Hepatocyte (in vitro differentiated cells): ENCODE results near the gene MEP1B. TPM values are rescaled to one million over a fixed set of nuclear protein-coding genes. Genes with fewer than 3 reads are reported as not detected.

Source experiments
- DNase-seq: peaks from one replicate; pipeline ENCODE4 v3.0.0-alpha.2; 2016; ENCODE audit warnings: low spot score
- H2AFZ ChIP-seq: fragments of 200-600 bp; sonication (generic); 2 replicates; pipeline ENCODE4 v1.6.0; 2016; ENCODE audit warnings: antibody characterized with exemption, mild to moderate bottlenecking
- H3K27ac ChIP-seq: fragments of 200-600 bp; sonication (generic); 2 replicates; pipeline ENCODE4 v1.5.1; 2016; ENCODE audit warnings: mild to moderate bottlenecking
- H3K27me3 ChIP-seq: fragments of 200-600 bp; sonication (generic); 2 replicates; pipeline ENCODE4 v1.6.1; 2016
- H3K36me3 ChIP-seq: fragments of 200-600 bp; sonication (generic); replicated peaks from 2 replicates; pipeline ENCODE4 v1.5.1; 2016; ENCODE audit warnings: low read depth; ENCODE audit not compliant: insufficient read depth
- H3K4me1 ChIP-seq: fragments of 200-600 bp; sonication (generic); 2 replicates; pipeline ENCODE4 v1.5.1; 2016; ENCODE audit warnings: mild to moderate bottlenecking, moderate library complexity; ENCODE audit not compliant: insufficient read depth
- H3K4me2 ChIP-seq: fragments of 200-600 bp; sonication (generic); 2 replicates; pipeline ENCODE4 v1.6.0; 2016
- H3K4me3 ChIP-seq: fragments of 200-600 bp; sonication (generic); 2 replicates; pipeline ENCODE4 v1.5.1; 2016; ENCODE audit warnings: mild to moderate bottlenecking
- H3K79me2 ChIP-seq: fragments of 200-600 bp; sonication (generic); 2 replicates; pipeline ENCODE4 v1.6.0; 2017; ENCODE audit warnings: mild to moderate bottlenecking
- H3K9me2 ChIP-seq: fragments of 200-600 bp; sonication (generic); replicated peaks from 2 replicates; pipeline ENCODE4 v1.6.0; 2017; ENCODE audit warnings: mild to moderate bottlenecking; ENCODE audit not compliant: insufficient read depth
- H3K9me3 ChIP-seq: fragments of 200-600 bp; sonication (generic); 2 replicates; pipeline ENCODE4 v1.5.1; 2016; ENCODE audit warnings: low read depth, mild to moderate bottlenecking
- H4K20me1 ChIP-seq: fragments of 200-600 bp; sonication (generic); 2 replicates; pipeline ENCODE4 v1.6.0; 2016; ENCODE audit warnings: mild to moderate bottlenecking; ENCODE audit not compliant: insufficient read depth, poor library complexity, severe bottlenecking
- CTCF ChIP-seq: fragments of 200-600 bp; sonication (generic); IDR thresholded peaks from 2 replicates; pipeline ENCODE4 v1.5.1; 2016; ENCODE audit warnings: antibody characterized with exemption, mild to moderate bottlenecking; ENCODE audit not compliant: poor library complexity
- EZH2 ChIP-seq: fragments of 200-600 bp; sonication (generic); IDR thresholded peaks from 2 replicates; pipeline ENCODE4 v1.6.1; 2016; ENCODE audit warnings: antibody characterized with exemption, mild to moderate bottlenecking, borderline replicate concordance
- EZH2phosphoT487 ChIP-seq: fragments of 200-600 bp; sonication (generic); IDR thresholded peaks from one replicate; pipeline ENCODE4 v1.6.1; 2018; ENCODE audit warnings: antibody characterized with exemption, mild to moderate bottlenecking, low read depth, moderate library complexity; ENCODE audit not compliant: unreplicated experiment, severe bottlenecking
- WGBS: methylation state at CpG from one replicate; pipeline ENCODE4 v1.1.6; 2016; ENCODE audit warnings: low lambda C conversion rate; ENCODE audit errors: missing lambda C conversion rate; 5-methylcytosine and 5-hydroxymethylcytosine counted together
- polyA plus RNA-seq: library from polyadenylated mRNA; unstranded; fragments of >200 nt; fragmentation: Nextera tagmentation; extraction: Ambion mirVana; gene quantifications from 2 replicates; pipeline ENCODE4 v1.2.1, GENCODE V29; 2016
- total RNA-seq: library from RNA; depleted of rRNA; stranded (reverse); fragments of >200 nt; gene quantifications from 2 replicates; pipeline ENCODE4 v1.2.3, GENCODE V29; 2014

Gene MEP1B
- total and polyA plus RNA-seq, 2 experiments from 2014 or later: 0.22 to 2.3 TPM

GRCh38 chr18:32160547-32160946, 29.3 kb upstream of the MEP1B start:
- Histone ChIP-seq H4K20me1 (no peaks in the 10 kb centered on the region), H3K79me2 (no peaks in the 10 kb centered on the region), H3K4me1 (peaks cover 6% of the 10 kb centered on the region), H2AFZ (no peak overlapping the region), H3K27ac (peak overlapping the region; percentile 5), H3K9me2 (no peaks in the 10 kb centered on the region), H3K4me3 (no peak overlapping the region), H3K9me3 (no peaks in the 10 kb centered on the region), H3K4me2 (no peak overlapping the region), H3K27me3 (no peaks in the 10 kb centered on the region), H3K36me3 (no peaks in the 10 kb centered on the region)
- no peak for TF ChIP-seq EZH2phosphoT487
- TF ChIP-seq CTCF: no peak
- no peak for TF ChIP-seq EZH2
- 79% methylated on average over 2 of the region's 2 CpGs for WGBS
- DNase-seq: peak; percentile 71

GRCh38 chr18:32167980-32168730, 21.7 kb upstream of the MEP1B start:
- no peaks in the 10 kb centered on the region for H3K9me3 ChIP-seq
- WGBS: 83% methylated on average over 3 of the region's 3 CpGs
- no peak overlapping the region for H3K4me3 ChIP-seq
- H3K4me2 ChIP-seq: no peak overlapping the region
- no peaks in the 10 kb centered on the region for H3K4me1 ChIP-seq
- no peak overlapping the region for H3K27ac ChIP-seq
- H2AFZ ChIP-seq: no peak overlapping the region
- TF ChIP-seq CTCF (no peak), EZH2phosphoT487 (no peak)
- H3K79me2 ChIP-seq: no peaks in the 10 kb centered on the region
- no peaks in the 10 kb centered on the region for H4K20me1 ChIP-seq
- no peaks in the 10 kb centered on the region for H3K36me3 ChIP-seq
- no peak for DNase-seq
- no peaks in the 10 kb centered on the region for H3K27me3 ChIP-seq
- no peaks in the 10 kb centered on the region for H3K9me2 ChIP-seq

- no peaks in the 10 kb centered on the region for H3K9me3 ChIP-seq
- 73% methylated on average over 3 of the region's 3 CpGs for WGBS
- H3K79me2 ChIP-seq: no peaks in the 10 kb centered on the region
- no peak overlapping the region for H3K27ac ChIP-seq
- TF ChIP-seq CTCF: no peak
- no peak for TF ChIP-seq EZH2phosphoT487
- no peak for TF ChIP-seq EZH2
- no peaks in the 10 kb centered on the region for H3K9me2 ChIP-seq
- no peak overlapping the region for H3K4me3 ChIP-seq
- H2AFZ ChIP-seq: no peak overlapping the region
- H3K27me3 ChIP-seq: no peaks in the 10 kb centered on the region
- no peak overlapping the region for H3K4me2 ChIP-seq
- no peaks in the 10 kb centered on the region for H3K36me3 ChIP-seq
- no peaks in the 10 kb centered on the region for H3K4me1 ChIP-seq
- H4K20me1 ChIP-seq: no peaks in the 10 kb centered on the region
- DNase-seq: no peak
Measured at GRCh38 chr18:32173654-32174053, 16.2 kb upstream of the MEP1B start.

- 93% methylated on average over 7 of the region's 7 CpGs for WGBS
- TF ChIP-seq EZH2: no peak
- TF ChIP-seq EZH2phosphoT487: no peak
- TF ChIP-seq CTCF: no peak
- no peak overlapping the region for H3K4me3 ChIP-seq
- H3K27ac ChIP-seq: no peak overlapping the region
- no peak overlapping the region for H3K4me2 ChIP-seq
- no peaks in the 10 kb centered on the region for H3K9me3 ChIP-seq
- H3K4me1 ChIP-seq: no peaks in the 10 kb centered on the region
- H3K9me2 ChIP-seq: no peaks in the 10 kb centered on the region
- DNase-seq: no peak
- no peaks in the 10 kb centered on the region for H3K27me3 ChIP-seq
- no peaks in the 10 kb centered on the region for H3K36me3 ChIP-seq
- H3K79me2 ChIP-seq: no peaks in the 10 kb centered on the region
- H2AFZ ChIP-seq: no peak overlapping the region
- H4K20me1 ChIP-seq: no peaks in the 10 kb centered on the region
Measured at GRCh38 chr18:32174719-32175118, 15.1 kb upstream of the MEP1B start.
